ENCODE results near the gene KIAA0825. TPM values are rescaled to one million over a fixed set of nuclear protein-coding genes. Genes with fewer than 3 reads are reported as not detected.

The KIAA0825 gene
- total RNA-seq, 1 experiment from 2014 or later = 1.3 TPM

DNA sequence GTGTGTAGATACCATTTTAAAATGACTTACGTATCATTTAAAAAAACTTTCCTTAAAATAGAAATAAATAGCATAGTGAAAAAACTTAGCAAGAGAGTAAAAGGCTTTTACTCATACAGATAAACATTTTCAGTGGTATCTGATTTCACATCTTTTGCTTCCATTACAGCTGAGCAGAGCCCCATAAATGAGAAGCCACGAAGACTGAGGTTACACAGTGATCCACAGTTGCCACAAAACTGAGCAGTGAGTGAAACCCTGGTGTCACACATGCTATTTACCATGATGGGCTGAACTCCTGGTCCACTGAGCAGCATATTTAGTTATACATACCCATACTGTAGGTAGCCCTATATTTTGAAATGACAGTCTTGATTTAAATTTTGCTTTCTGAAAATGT, 401.2 kb downstream of the KIAA0825 start (continued):
- TF ChIP-seq, protein P1, sequence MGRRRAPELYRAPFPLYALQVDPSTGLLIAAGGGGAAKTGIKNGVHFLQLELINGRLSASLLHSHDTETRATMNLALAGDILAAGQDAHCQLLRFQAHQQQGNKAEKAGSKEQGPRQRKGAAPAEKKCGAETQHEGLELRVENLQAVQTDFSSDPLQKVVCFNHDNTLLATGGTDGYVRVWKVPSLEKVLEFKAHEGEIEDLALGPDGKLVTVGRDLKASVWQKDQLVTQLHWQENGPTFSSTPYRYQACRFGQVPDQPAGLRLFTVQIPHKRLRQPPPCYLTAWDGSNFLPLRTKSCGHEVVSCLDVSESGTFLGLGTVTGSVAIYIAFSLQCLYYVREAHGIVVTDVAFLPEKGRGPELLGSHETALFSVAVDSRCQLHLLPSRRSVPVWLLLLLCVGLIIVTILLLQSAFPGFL (CRISPR knock-in tag; IDR thresholded peaks at IDR 0.05; ENCODE audit: borderline replicate concordance) = no peak
- no peak for TF ChIP-seq ZBTB21 (CRISPR knock-in tag; IDR thresholded peaks at IDR 0.05; ENCODE audit: borderline replicate concordance)
- no peak for TF ChIP-seq KAT7 (CRISPR knock-in tag; IDR thresholded peaks at IDR 0.05; ENCODE audit: borderline replicate concordance)
- no peak for TF ChIP-seq CREB1 (CRISPR knock-in tag; IDR thresholded peaks at IDR 0.05)
- TF ChIP-seq, protein P2, sequence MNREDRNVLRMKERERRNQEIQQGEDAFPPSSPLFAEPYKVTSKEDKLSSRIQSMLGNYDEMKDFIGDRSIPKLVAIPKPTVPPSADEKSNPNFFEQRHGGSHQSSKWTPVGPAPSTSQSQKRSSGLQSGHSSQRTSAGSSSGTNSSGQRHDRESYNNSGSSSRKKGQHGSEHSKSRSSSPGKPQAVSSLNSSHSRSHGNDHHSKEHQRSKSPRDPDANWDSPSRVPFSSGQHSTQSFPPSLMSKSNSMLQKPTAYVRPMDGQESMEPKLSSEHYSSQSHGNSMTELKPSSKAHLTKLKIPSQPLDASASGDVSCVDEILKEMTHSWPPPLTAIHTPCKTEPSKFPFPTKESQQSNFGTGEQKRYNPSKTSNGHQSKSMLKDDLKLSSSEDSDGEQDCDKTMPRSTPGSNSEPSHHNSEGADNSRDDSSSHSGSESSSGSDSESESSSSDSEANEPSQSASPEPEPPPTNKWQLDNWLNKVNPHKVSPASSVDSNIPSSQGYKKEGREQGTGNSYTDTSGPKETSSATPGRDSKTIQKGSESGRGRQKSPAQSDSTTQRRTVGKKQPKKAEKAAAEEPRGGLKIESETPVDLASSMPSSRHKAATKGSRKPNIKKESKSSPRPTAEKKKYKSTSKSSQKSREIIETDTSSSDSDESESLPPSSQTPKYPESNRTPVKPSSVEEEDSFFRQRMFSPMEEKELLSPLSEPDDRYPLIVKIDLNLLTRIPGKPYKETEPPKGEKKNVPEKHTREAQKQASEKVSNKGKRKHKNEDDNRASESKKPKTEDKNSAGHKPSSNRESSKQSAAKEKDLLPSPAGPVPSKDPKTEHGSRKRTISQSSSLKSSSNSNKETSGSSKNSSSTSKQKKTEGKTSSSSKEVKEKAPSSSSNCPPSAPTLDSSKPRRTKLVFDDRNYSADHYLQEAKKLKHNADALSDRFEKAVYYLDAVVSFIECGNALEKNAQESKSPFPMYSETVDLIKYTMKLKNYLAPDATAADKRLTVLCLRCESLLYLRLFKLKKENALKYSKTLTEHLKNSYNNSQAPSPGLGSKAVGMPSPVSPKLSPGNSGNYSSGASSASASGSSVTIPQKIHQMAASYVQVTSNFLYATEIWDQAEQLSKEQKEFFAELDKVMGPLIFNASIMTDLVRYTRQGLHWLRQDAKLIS (CRISPR knock-in tag; IDR thresholded peaks at IDR 0.05; ENCODE audit: borderline replicate concordance) = no peak

- Mint-ChIP-seq H3K9me3 (no peaks in the 10 kb centered on the region), H3K4me3 (no peak overlapping the region), H3K27me3 (ENCODE audit: low read depth) (no peaks in the 10 kb centered on the region), H3K27ac (no peak overlapping the region), H3K36me3 (no peaks in the 10 kb centered on the region), H3K4me1 (peaks cover 3% of the 10 kb centered on the region)
- ATAC-seq = no peak
- POLR2A ChIA-PET = no interaction called here
- no peak for DNase-seq (ENCODE audit: low spot score)
- CTCF ChIA-PET = no interaction called here
- TF ChIP-seq ZMAT4 (CRISPR knock-in tag; IDR thresholded peaks at IDR 0.05) (no peak), TEAD4 (CRISPR knock-in tag; IDR thresholded peaks at IDR 0.05) (no peak), CTCF (IDR thresholded peaks at IDR 0.05) (no peak), TEAD1 (CRISPR knock-in tag; IDR thresholded peaks at IDR 0.05) (no peak), ZNF416 (CRISPR knock-in tag; IDR thresholded peaks at IDR 0.05) (no peak), IRF2 (CRISPR knock-in tag; IDR thresholded peaks at IDR 0.05; ENCODE audit: borderline replicate concordance, low read depth) (no peak), JAZF1 (CRISPR knock-in tag; IDR thresholded peaks at IDR 0.05) (no peak), EMX1 (CRISPR knock-in tag; IDR thresholded peaks at IDR 0.05) (no peak)
- TF ChIP-seq, protein P3, sequence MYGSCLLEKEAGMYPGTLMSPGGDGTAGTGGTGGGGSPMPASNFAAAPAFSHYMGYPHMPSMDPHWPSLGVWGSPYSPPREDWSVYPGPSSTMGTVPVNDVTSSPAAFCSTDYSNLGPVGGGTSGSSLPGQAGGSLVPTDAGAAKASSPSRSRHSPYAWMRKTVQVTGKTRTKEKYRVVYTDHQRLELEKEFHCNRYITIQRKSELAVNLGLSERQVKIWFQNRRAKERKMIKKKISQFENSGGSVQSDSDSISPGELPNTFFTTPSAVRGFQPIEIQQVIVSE (CRISPR knock-in tag; IDR thresholded peaks at IDR 0.05; ENCODE audit: borderline replicate concordance) = no peak
- TF ChIP-seq, protein P4, sequence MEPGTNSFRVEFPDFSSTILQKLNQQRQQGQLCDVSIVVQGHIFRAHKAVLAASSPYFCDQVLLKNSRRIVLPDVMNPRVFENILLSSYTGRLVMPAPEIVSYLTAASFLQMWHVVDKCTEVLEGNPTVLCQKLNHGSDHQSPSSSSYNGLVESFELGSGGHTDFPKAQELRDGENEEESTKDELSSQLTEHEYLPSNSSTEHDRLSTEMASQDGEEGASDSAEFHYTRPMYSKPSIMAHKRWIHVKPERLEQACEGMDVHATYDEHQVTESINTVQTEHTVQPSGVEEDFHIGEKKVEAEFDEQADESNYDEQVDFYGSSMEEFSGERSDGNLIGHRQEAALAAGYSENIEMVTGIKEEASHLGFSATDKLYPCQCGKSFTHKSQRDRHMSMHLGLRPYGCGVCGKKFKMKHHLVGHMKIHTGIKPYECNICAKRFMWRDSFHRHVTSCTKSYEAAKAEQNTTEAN (CRISPR knock-in tag; IDR thresholded peaks at IDR 0.05) = no peak
These were observed 405.9 kb downstream of the KIAA0825 start for GRCh38 chr5:94212476-94212875.
